Epithelial cell of proximal tubule (primary cell): Measurements from ENCODE around the gene DUSP3. TPM values are rescaled to one million over a fixed set of nuclear protein-coding genes. Genes with fewer than 3 reads are reported as not detected.

ENCODE experiments used
- DNase-seq: peaks from one replicate; pipeline ENCODE4 v3.0.0-alpha.2; 2011; ENCODE audit warnings: low read depth
- H3K4me3 ChIP-seq: 2 replicates; pipeline ENCODE4 v1.5.1; 2011; ENCODE audit warnings: low read depth, mild to moderate bottlenecking, low read length
- total RNA-seq: library from RNA; depleted of rRNA; stranded (reverse); fragments of >200 nt; gene quantifications from 2 replicates; pipeline ENCODE4 v1.2.3, GENCODE V29; 2015
- TF ChIP-seq, protein P1 (sequence below): conservative IDR thresholded peaks from 2 replicates; pipeline ENCODE4 v1.5.1; 2012; ENCODE audit warnings: low read depth, mild to moderate bottlenecking, low read length

The DUSP3 gene
- total RNA-seq, 1 donor from 2014 or later, result 46.3 TPM

DNA sequence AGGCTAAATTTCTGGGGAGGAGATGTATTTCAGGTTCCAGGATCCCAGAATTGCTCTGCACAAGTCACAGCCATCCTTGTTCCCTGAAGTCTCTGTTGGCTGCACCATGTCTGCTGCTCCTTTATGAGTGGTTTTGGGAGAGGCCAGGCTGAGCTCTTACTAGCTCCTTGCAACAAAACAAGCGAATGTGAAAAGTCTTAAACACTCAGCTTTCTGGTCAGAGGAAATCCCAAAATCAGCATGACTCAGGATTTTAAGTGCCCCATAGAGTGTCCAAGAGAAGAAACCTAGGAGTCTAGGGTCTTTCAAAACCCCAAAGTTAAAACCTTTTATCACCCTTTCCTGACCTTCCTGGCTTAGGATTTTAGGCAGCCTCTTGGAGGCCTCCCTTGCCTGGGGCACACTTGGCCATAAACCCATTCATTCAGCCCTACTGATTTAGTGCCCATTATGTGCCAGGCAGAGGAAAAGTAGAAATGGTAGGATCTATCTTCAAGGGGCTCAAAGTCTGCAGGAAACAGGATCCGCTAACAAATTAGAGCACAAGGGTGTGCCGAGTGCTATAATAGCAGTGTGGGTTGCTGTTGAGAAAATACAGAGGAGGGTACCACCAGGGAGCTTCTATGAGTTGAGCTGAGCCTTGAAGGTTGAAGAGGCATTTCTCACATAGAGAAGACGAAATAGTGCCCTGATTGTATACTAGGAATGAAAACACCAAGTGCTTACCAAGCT lies 57.1 kb downstream of the DUSP3 start:
- H3K4me3 ChIP-seq, result no peak overlapping the region
- no peak for DNase-seq
- TF ChIP-seq, protein P1, sequence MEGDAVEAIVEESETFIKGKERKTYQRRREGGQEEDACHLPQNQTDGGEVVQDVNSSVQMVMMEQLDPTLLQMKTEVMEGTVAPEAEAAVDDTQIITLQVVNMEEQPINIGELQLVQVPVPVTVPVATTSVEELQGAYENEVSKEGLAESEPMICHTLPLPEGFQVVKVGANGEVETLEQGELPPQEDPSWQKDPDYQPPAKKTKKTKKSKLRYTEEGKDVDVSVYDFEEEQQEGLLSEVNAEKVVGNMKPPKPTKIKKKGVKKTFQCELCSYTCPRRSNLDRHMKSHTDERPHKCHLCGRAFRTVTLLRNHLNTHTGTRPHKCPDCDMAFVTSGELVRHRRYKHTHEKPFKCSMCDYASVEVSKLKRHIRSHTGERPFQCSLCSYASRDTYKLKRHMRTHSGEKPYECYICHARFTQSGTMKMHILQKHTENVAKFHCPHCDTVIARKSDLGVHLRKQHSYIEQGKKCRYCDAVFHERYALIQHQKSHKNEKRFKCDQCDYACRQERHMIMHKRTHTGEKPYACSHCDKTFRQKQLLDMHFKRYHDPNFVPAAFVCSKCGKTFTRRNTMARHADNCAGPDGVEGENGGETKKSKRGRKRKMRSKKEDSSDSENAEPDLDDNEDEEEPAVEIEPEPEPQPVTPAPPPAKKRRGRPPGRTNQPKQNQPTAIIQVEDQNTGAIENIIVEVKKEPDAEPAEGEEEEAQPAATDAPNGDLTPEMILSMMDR, result no peak

DNA sequence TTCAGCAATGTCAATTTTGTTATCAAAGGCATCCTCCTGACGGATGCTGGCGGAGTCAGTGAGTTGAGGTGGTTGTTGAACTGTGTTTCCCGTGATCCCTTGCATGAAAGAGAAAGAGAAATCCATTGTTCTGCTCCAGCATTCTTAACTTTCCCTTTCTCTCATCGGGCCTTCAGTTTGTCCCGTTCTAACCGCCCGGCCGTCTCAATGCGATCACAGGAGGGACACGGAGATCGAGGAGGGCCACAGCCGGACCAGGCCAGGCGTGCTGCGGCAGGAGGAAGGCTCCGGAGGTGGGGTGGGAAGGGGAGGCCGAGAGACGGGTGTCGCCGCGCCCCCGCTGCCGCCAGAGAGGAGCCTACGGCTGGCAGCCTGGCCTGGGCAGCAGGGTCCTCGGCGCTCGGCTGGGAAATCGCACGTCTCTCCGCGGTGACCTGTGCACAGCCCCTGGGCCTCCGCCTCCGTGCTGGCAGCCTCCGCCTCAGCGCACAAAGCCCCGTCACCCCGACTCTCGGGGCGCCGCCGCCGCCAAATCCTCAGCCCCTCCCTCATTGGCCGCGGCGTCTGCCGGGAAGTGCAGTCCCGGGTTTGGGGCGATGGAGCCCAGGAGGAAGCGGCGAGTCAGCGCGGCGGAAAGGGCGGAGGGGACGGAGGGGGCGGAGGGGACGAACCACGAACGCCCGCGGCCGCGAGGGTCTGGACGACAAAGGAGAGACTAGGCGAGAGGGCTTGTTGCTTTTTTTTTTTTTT lies 58.3 kb downstream of the DUSP3 start:
- DNase-seq, result no peak
- TF ChIP-seq, protein P1, result no peak
- peak overlapping the region; percentile 68 for H3K4me3 ChIP-seq

DNA sequence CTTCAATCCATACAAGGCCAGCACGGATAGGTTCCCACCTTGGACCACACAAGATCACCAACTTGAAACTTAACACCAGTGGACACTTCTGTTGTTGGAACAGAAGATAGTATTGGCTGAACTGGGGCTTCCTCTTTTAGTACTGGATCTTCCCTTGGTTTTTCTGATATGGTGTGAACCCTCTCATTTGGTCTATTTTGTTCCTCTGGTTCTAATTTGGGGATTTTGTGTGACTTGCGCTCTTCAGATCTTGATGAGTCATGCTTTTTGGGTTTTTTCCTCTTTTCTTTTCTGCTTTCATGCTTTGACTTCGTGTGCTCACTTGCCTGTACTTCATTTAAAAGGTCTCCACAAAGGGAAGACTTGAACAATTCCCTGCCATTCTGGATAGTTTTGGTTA lies 59.2 kb downstream of the DUSP3 start:
- DNase-seq, result no peak
- no peak overlapping the region for H3K4me3 ChIP-seq
- TF ChIP-seq, protein P1, result no peak

GRCh38 chr17:43718544-43718943 lies 60.2 kb downstream of the DUSP3 start:
- H3K4me3 ChIP-seq, result no peak overlapping the region
- TF ChIP-seq, protein P1, result no peak
- DNase-seq, result no peak

DNA sequence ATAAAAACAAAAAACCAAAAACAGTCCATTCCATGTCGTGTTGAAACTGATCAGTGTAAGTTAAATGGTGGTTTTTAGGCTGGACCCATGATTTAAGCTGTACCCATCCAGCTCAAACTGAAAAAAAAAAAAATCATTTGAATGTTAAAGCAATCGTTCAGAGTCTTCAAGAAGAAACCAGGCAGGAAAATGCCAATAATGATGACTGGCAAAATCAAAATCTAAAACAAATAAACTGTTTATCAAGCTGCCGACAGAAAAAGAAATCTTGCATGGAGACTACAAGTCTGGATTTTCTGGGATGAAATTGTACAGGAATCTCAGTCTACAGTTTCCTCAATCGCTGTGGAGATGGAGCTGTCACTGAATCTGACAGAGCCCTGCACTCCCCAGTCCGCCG lies 60.9 kb downstream of the DUSP3 start:
- no peak overlapping the region for H3K4me3 ChIP-seq
- no peak for DNase-seq
- TF ChIP-seq, protein P1, result no peak

Other genes starting within 250 kb of the DUSP3 start
- 48.3 and 63.9 TPM in 2 replicates for gene ETV4, start 232.6 kb downstream of the DUSP3 start, total RNA-seq
- not detected in 2 replicates for gene MEOX1, start 117.1 kb downstream of the DUSP3 start, total RNA-seq
- not detected in 2 replicates for gene SOST, start 20.2 kb downstream of the DUSP3 start, total RNA-seq
- not detected in 2 replicates for gene CFAP97D1, start 1.5 kb upstream of the DUSP3 start, total RNA-seq
- gene MPP3, start 54.2 kb upstream of the DUSP3 start, total RNA-seq, result 8.6 and 10.8 TPM in 2 replicates
- gene CD300LG, start 68.2 kb upstream of the DUSP3 start, total RNA-seq, result not detected in 2 replicates
- 2.5 and 14.1 TPM in 2 replicates for gene MPP2, start 128.6 kb upstream of the DUSP3 start, total RNA-seq
- gene PPY, start 163.5 kb upstream of the DUSP3 start, total RNA-seq, result not detected in 2 replicates
- gene PYY, start 175.0 kb upstream of the DUSP3 start, total RNA-seq, result not detected in 2 replicates
- 14.1 and 21.0 TPM in 2 replicates for gene NAGS, start 225.6 kb upstream of the DUSP3 start, total RNA-seq
- 38.2 and 42.9 TPM in 2 replicates for gene TMEM101, start 236.0 kb upstream of the DUSP3 start, total RNA-seq